BJ (cell line): ENCODE data around the gene DNAJB13. TPM values are rescaled to one million over a fixed set of nuclear protein-coding genes. Genes with fewer than 3 reads are reported as not detected.

Experiments
- CTCF ChIA-PET: fragments of 350-600 bp; formaldehyde crosslinking; extraction: SDS; loops from one replicate; lab custom pipeline; 2021; ENCODE audit warnings: antibody characterized with exemption, inconsistent platforms; lab: Yijun Ruan, JAX
- POLR2A ChIA-PET: fragments of 300-600 bp; sonication (Branson Sonifier 250); formaldehyde crosslinking; extraction: SDS; loops from one replicate; lab custom pipeline; 2021; ENCODE audit warnings: antibody characterized with exemption; lab: Charles Lee
- DNase-seq: peaks from one replicate; pipeline ENCODE4 v3.0.0-alpha.2; 2011; ENCODE audit warnings: low read depth
- H3K27me3 ChIP-seq: 2 replicates; pipeline ENCODE4 v1.6.0; 2011; ENCODE audit warnings: low read length; ENCODE audit not compliant: control insufficient read depth, insufficient read depth
- H3K36me3 ChIP-seq: 2 replicates; pipeline ENCODE4 v1.5.1; 2011; ENCODE audit warnings: low read length; ENCODE audit not compliant: control insufficient read depth, insufficient read depth
- H3K4me3 ChIP-seq: 2 replicates; pipeline ENCODE4 v1.5.1; 2011; ENCODE audit warnings: low read depth, mild to moderate bottlenecking, control low read depth, low read length
- polyA plus RNA-seq: library from polyadenylated mRNA; depleted of rRNA; stranded (reverse); fragments of >200 nt; gene quantifications from 2 replicates; pipeline ENCODE4 v1.2.3, GENCODE V29; 2011
- TF ChIP-seq, protein P1 (sequence below): IDR thresholded peaks from 2 replicates; pipeline ENCODE4 v1.5.1; 2011; ENCODE audit warnings: low read depth, mild to moderate bottlenecking, control low read depth, inconsistent platforms, low read length, moderate library complexity; ENCODE audit not compliant: insufficient read depth

The DNAJB13 gene
- polyA plus RNA-seq, 1 experiment = 0.47 TPM

- DNase-seq = no peak
- TF ChIP-seq, protein P1, sequence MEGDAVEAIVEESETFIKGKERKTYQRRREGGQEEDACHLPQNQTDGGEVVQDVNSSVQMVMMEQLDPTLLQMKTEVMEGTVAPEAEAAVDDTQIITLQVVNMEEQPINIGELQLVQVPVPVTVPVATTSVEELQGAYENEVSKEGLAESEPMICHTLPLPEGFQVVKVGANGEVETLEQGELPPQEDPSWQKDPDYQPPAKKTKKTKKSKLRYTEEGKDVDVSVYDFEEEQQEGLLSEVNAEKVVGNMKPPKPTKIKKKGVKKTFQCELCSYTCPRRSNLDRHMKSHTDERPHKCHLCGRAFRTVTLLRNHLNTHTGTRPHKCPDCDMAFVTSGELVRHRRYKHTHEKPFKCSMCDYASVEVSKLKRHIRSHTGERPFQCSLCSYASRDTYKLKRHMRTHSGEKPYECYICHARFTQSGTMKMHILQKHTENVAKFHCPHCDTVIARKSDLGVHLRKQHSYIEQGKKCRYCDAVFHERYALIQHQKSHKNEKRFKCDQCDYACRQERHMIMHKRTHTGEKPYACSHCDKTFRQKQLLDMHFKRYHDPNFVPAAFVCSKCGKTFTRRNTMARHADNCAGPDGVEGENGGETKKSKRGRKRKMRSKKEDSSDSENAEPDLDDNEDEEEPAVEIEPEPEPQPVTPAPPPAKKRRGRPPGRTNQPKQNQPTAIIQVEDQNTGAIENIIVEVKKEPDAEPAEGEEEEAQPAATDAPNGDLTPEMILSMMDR = no peak
- H3K4me3 ChIP-seq = no peak overlapping the region
- POLR2A ChIA-PET = no interaction called here
- CTCF ChIA-PET = no interaction called here
- H3K36me3 ChIP-seq = no peaks in the 10 kb centered on the region
- no peaks in the 10 kb centered on the region for H3K27me3 ChIP-seq
These were observed 37.4 kb downstream of the DNAJB13 start for GRCh38 chr11:73988227-73988626.

DNA sequence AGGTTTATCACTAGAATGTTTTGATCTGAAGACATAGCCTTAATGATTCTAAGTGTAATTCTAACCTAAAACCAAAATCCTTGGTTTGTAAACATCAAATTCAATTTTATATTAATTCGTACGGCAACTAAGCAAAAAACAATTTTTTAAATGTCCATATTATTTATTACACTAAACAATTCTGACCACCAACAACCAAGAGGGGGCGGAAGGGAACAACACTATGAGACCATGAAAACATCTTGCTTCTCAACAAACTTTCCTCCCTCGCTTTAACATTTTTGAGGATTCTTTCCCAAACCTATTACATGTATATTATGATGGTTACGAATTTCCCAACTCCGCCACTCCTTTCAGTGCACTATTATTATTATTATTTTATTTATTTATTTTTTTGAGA lies 38.3 kb downstream of the DNAJB13 start:
- CTCF ChIA-PET = no interaction called here
- TF ChIP-seq, protein P1 = no peak
- no peak for DNase-seq
- POLR2A ChIA-PET = no interaction called here
- no peak overlapping the region for H3K4me3 ChIP-seq
- H3K36me3 ChIP-seq = no peaks in the 10 kb centered on the region
- no peaks in the 10 kb centered on the region for H3K27me3 ChIP-seq

- POLR2A ChIA-PET = no interaction called here
- CTCF ChIA-PET = no interaction called here
- Histone ChIP-seq H3K36me3 (no peaks in the 10 kb centered on the region), H3K27me3 (no peaks in the 10 kb centered on the region), H3K4me3 (no peak overlapping the region)
- TF ChIP-seq, protein P1 = no peak
- DNase-seq = no peak
These were observed 39.9 kb downstream of the DNAJB13 start for GRCh38 chr11:73990730-73991129.

DNA sequence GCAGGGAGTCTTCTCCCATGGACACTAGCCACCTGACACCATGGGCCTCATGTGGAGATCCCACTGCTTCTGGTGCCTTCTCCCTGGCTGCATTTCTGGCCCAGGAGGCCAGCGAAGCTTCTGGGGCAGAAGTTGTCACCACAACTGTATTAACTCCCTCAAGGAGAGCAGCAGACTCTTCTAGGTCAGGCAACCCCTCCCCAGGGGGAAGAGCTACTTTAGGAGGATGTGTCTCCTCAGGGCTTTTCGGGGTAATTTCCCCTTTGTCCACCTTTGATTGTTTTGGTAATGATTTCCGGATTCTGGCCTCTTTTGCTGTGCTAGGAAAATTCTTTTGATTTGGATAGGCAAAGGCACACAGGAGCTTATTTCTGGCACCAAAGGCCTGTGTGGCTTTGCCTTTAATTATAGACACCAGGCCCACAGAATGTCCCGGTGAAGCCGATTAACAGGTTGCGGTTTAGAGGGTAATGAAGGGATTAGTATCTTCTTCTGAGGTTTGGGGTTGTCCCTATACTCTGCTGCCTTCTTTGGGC lies 40.7 kb downstream of the DNAJB13 start:
- POLR2A ChIA-PET = no interaction called here
- Histone ChIP-seq H3K36me3 (no peaks in the 10 kb centered on the region), H3K4me3 (no peak overlapping the region), H3K27me3 (no peaks in the 10 kb centered on the region)
- DNase-seq = no peak
- TF ChIP-seq, protein P1 = no peak
- CTCF ChIA-PET = no interaction called here

DNA sequence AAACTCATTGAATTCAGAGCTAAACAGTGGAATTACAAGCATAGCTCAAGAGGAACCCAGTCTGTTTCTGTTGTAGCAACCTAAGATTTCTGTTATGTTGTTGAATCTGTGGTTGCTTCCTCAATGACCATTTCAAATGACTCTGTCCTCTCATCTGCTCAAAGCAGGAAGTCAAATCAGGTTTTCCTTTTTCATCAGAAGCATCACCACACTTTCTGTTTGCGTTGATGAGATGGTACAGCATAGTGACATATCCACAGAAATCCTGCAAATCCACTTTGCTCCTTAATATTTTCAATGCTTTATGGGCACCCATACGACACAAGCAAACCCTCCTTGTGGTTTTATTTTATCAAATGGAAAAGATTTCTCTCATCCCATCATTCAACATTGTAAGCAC lies 44.4 kb downstream of the DNAJB13 start:
- CTCF ChIA-PET = interaction anchor here (1.1 kb wide), 1 partner anchor 20 kb away, joined by 4 read pairs; no protein-coding TSS in a partner anchor
- TF ChIP-seq, protein P1 = no peak
- Histone ChIP-seq H3K27me3 (no peaks in the 10 kb centered on the region), H3K4me3 (no peak overlapping the region), H3K36me3 (no peaks in the 10 kb centered on the region)
- POLR2A ChIA-PET = no interaction called here
- DNase-seq = no peak
